NCI-H1092 (cell line): ENCODE measurements around the gene ASB4.
"Not testable (repeated sequence)": the region's sequence is repeated elsewhere in the genome, so short reads cannot be mapped to it uniquely, and the experiment has no call there.

Experiments
- DNase-seq: peaks from one replicate; lab custom pipeline; 2025; lab: John Stamatoyannopoulos, UW

The ASB4 gene

GRCh38 chr7:95485391-95486123 lies at the start of gene ASB4:
TSS of gene ASB4 (plus strand) at chr7:95485943. CDS start at chr7:95485972, 29 bp downstream.
- DNase-seq: no peak

- DNase-seq: no peak
Observed at GRCh38 chr7:95436407-95436806, 49.3 kb upstream of the ASB4 start.

GRCh38 chr7:95440394-95441038 lies 45.2 kb upstream of the ASB4 start:
- DNase-seq: no peak

GRCh38 chr7:95441042-95441823 lies 44.5 kb upstream of the ASB4 start:
- DNase-seq: no peak

- DNase-seq: no peak
Observed at GRCh38 chr7:95444796-95445195, 40.9 kb upstream of the ASB4 start.

GRCh38 chr7:95446618-95447017 lies 39.1 kb upstream of the ASB4 start:
- DNase-seq: no peak

- DNase-seq: no peak
Observed at GRCh38 chr7:95454438-95455045, 31.2 kb upstream of the ASB4 start.

- no peak for DNase-seq
Observed at GRCh38 chr7:95457947-95458346, 27.8 kb upstream of the ASB4 start.

- DNase-seq: not testable (repeated sequence)
Observed at GRCh38 chr7:95460653-95461052, 25.1 kb upstream of the ASB4 start.

GRCh38 chr7:95467912-95468607 lies 17.7 kb upstream of the ASB4 start:
- DNase-seq: no peak

- DNase-seq: no peak
Observed at GRCh38 chr7:95469187-95469586, 16.6 kb upstream of the ASB4 start.

GRCh38 chr7:95469848-95470247 lies 15.9 kb upstream of the ASB4 start:
- DNase-seq: peak; percentile 99

GRCh38 chr7:95470452-95470851 lies 15.3 kb upstream of the ASB4 start:
- peak; percentile 87 for DNase-seq

GRCh38 chr7:95471071-95471470 lies 14.7 kb upstream of the ASB4 start:
- DNase-seq: peak; percentile 18

- peak; percentile 63 for DNase-seq
Observed at GRCh38 chr7:95472581-95473161, 13.1 kb upstream of the ASB4 start.

- DNase-seq: peak; percentile 97
Observed at GRCh38 chr7:95473276-95473985, 12.3 kb upstream of the ASB4 start.

GRCh38 chr7:95476072-95476847 lies 9.5 kb upstream of the ASB4 start:
- peak; percentile 57 for DNase-seq

- peak; percentile 85 for DNase-seq
Observed at GRCh38 chr7:95476904-95477594, 8.7 kb upstream of the ASB4 start.
